ENCODE data around the gene PANK3.
"Not testable (repeated sequence)": the region's sequence is repeated elsewhere in the genome, so short reads cannot be mapped to it uniquely, and the experiment has no call there.

PANK3 gene

DNA sequence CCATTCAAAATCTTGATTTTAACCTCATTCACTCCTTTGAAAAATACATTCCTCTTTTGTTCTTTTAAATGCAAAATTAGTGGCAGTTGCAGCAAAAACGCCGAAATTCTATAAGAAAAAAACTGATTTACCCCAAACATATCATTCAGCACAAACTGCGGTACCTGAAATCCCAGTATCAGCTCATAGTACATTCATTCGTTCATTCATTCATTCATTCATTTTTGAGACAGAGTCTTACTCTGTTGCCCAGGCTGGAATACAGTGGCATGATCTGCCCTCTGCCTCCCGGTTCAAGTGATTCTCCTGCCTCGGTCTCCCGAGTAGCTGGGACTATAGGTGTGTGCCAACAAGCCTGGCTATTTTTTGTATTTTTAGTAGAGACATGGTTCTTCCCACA, 29.6 kb downstream of the PANK3 start:
- no peak overlapping the region for H3K4me3 ChIP-seq (ENCODE audit: low read length)
- no peak for TF ChIP-seq ZNF274 (IDR thresholded peaks at IDR 0.05; ENCODE audit: low read depth, low read length)

DNA sequence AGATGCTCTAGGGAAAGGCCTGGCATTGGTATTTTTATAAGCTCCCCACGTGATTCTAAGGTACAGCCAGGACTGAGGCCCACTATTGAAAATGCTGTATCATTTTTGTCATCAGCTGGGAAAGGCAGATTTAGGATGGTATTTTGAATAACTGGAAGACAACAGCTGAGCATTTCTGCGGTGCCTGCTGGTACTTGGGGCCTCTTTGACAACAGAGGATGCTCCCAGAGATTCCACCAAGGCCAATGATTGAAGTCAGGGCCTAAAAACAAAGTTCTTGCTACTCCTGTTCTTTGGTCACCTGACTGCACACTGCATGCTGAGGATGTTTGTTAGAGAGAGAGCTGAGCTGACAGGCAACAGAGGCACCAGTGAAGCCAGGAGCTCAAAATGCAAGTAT, 42.0 kb downstream of the PANK3 start:
- no peak for TF ChIP-seq ZNF274 (IDR thresholded peaks at IDR 0.05; ENCODE audit: low read depth, low read length)
- no peak overlapping the region for H3K4me3 ChIP-seq (ENCODE audit: low read length)

DNA sequence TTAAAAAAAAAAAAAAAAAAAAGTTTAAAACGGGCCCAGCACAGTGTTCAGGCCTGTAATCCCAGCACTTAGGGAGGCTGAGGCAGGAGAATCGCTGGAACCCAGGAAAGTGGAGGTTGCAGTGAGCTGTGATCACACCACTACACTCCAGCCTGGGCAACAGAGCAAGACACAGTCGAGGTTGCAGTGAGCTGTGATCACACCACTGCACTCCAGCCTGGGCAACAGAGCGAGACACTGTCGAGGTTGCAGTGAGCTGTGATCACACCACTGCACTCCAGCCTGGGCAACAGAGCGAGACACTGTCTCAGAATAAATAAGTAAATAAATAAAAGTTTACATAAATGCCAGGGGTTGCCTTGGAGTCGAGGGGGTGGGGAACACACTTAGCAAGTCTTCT, 44.8 kb downstream of the PANK3 start:
- not testable (repeated sequence) for H3K4me3 ChIP-seq (ENCODE audit: low read length)

DNA sequence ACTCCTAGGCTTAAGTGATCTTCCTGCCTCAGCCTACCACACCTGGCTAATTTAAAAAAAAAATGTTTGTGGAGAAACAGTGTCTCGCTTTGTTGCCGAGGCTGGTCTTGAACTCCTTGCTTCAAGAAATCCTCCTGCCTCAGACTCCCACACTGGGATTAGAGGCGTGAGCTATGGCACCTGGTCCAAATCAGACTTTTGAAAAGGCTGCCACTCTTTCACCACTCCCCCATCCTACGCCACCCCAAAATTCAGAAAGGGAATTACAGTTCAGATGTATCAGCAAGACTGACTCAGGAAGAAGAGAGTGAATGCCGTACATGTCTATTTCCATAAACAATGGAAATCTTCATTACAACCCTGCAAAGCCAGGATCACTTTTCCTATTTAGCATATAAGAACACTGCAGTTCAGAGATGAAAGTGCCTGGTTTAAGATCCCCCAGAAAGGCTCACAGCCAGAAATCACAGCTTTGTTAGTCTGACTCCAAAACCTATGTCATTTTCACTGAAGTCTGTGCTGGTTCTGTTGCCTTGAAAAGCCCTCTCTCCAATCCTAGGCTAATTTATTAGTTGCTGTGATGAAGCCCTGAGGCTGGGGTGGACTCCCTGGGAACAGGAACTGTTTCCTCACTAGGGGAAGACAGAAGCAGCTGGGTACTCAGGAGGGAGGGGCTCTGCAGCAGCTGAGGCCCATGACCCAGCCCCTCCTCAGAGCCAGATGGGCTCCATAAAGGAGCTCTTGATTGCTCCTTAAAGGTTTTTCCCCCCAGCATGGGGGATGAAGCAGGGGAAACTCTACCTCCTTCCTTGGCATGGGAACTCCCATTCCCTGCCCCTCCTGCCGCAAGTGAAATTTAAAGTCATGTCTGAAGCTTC, 46.9 kb downstream of the PANK3 start:
- no peak overlapping the region for H3K4me3 ChIP-seq (ENCODE audit: low read length)
- TF ChIP-seq ZNF274 (IDR thresholded peaks at IDR 0.05; ENCODE audit: low read depth, low read length): no peak

DNA sequence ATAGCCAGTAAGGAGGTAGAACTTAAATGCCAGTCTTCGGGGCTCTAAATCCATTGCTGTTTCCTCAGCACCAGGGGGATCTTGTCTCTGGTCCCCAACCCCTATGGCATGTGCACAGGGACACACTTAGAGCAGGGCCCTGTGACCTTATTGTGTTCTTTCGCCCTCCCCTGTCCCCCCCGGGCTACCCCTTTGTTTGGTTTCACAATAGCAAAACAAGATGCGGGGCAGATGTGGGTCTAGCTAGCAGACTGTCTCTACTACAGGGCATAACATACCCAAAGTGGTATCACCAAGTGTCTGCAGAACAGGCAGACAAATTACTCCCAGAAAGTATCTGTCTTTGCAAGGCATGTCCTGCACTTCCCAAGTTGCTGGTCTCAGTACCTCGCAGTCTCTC, 48.0 kb downstream of the PANK3 start:
- TF ChIP-seq ZNF274 (IDR thresholded peaks at IDR 0.05; ENCODE audit: low read depth, low read length): no peak

DNA sequence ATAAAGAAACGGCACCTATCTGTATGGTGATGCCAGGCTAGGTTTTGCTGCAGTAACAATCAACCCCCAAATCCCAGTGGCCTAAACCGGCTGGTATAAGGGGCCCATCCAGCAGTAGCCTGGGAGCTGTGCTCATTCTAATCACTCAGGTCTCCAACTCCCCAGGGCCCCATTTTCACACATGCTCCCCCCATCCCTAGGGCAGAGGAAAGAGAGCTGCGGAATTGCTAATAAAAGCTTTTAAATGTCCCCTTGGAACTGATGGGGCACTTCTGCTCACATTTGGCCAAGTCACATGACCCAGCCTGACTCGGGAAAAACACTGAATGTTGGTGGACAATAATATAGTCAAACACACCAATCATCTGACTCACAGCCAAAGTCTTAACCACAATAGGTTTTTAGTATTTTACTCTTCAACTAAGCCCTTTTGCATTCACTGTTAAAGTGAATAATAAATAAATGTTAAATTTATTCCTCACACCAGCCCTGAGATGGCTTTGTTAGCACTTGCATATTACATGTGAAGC, 48.5 kb downstream of the PANK3 start:
- TF ChIP-seq ZNF274 (IDR thresholded peaks at IDR 0.05; ENCODE audit: low read depth, low read length): no peak
- no peak overlapping the region for H3K4me3 ChIP-seq (ENCODE audit: low read length)

More for the DNA sequence above, 48.0 kb downstream of the PANK3 start:
- no peak overlapping the region for H3K4me3 ChIP-seq (ENCODE audit: low read length)

DNA sequence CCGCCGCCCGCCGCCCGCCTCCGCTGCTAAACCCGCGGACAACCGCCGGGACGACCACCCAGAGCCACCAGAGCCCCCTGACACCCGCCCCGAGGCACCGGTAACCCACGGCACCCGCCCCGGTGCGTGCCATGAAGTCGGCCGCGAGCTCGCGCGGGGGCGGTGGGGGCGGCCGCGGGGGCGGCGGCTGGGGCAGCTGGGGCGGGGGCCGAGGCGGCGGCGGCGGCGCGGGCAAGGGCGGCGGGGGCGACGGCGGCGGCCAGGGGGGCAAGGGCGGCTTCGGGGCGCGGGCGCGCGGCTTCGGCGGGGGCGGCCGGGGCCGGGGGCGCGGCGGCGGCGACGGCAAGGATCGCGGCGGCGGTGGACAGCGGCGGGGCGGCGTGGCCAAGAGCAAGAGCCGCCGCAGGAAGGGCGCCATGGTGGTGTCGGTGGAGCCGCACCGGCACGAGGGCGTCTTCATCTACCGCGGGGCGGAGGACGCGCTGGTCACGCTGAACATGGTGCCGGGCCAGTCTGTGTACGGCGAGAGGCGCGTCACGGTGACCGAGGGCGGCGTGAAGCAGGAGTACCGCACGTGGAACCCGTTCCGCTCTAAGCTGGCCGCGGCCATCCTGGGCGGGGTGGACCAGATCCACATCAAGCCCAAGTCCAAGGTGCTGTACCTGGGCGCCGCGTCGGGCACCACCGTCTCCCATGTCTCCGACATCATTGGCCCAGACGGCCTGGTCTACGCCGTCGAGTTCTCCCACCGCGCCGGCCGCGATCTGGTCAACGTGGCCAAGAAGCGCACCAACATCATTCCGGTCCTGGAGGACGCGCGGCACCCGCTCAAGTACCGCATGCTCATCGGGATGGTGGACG, 49.6 kb downstream of the PANK3 start:
- no peak overlapping the region for H3K4me3 ChIP-seq (ENCODE audit: low read length)
- TF ChIP-seq ZNF274 (IDR thresholded peaks at IDR 0.05; ENCODE audit: low read depth, low read length): no peak

DNA sequence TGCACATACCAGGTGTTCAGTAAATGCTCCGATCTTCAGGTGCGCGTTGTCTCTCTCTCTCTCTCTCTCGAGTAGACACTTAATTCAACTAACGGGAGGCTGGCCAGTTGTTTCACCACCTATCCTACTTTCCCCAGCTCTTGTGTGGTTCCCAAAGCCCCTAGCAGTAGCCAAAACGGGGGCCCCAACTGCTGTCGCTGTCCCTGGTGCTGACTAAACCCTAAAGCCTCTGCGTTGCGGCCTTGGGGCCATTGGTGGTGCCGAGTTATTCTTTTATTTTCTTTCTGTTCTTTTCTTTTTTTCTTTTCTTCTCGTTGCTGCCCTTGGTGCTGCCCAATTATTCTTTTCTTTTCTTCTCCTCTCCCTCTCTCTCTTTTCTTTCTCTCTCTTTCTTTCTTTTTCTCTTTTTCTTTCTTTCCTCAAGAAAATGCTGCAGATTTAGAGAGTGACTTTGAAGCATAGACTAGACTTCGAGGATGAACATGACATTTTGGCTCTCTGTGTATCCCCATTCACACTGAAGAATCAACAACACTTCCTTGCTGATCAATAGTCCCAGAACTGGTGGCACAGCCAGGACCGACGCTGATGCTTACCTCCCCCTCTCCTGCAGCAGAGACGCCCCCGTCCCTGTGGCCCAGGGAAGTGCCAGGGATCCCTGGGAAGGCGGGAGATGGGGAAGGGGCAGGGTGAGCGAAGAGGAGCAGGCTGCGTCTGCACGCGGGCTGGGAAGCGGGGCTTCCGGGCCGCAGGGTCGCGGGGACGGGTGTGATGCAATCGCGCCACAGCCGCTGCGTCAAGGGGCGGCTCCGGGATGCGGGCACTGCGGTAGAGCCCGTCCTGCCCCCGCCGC, 50.4 kb downstream of the PANK3 start, which contains the start of gene FBLL1:
TSS of gene FBLL1 (plus strand) at position 785 of the 853 bp plus-strand sequence. CDS start 200 bp downstream, outside the sequence.
- no peak for TF ChIP-seq ZNF274 (IDR thresholded peaks at IDR 0.05; ENCODE audit: low read depth, low read length)
- peak within 1 kb of the TSS; percentile 42; the same call in 1 of the 2 replicates for H3K4me3 ChIP-seq (ENCODE audit: low read length)

DNA sequence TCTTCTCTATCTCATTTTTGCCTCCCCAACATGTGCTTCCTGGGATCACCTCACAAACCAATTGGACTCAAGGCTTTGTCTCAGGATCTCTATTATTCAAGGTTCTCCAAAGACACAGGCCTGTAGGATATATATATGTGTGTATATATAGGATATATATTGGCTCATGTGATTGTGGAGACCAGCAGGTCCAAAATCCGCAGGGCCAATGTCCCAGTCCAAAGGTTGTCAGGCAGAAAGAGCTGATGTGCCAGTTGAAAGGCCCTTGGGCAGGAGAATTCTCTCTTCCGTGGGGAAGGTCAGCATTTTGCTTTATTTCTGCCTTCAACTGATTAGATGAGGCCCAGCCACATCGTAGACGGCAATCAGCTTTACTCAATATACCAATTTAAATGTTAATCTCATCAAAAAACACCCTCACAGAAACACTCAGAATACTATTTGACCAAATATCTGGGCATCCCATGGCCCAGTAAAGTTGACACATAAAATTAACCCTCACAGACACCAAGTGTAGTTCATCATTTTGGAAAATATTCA, 51.3 kb downstream of the PANK3 start:
- no peak overlapping the region for H3K4me3 ChIP-seq (ENCODE audit: low read length)
- no peak for TF ChIP-seq ZNF274 (IDR thresholded peaks at IDR 0.05; ENCODE audit: low read depth, low read length)

DNA sequence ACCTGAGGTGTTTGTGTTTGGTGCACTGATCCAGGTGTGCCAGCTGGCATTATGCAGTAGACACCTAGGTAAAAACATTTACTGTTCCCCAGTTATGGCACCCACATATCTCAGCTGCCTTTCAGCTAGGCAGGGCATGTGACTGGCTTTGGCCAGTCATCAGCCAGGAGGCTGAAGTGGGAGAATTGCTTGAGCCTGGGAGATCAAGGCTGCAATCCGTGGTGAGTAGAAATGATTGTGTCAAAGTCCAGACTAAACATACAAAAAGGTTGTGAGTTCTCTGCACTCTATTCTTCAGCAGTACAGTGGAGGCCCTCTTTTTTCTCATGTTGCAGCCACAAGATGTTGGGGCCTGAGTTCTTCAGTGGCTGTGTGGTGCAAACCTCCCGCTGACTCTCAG, 53.3 kb downstream of the PANK3 start:
- H3K4me3 ChIP-seq (ENCODE audit: low read length): no peak overlapping the region
- TF ChIP-seq ZNF274 (IDR thresholded peaks at IDR 0.05; ENCODE audit: low read depth, low read length): no peak

DNA sequence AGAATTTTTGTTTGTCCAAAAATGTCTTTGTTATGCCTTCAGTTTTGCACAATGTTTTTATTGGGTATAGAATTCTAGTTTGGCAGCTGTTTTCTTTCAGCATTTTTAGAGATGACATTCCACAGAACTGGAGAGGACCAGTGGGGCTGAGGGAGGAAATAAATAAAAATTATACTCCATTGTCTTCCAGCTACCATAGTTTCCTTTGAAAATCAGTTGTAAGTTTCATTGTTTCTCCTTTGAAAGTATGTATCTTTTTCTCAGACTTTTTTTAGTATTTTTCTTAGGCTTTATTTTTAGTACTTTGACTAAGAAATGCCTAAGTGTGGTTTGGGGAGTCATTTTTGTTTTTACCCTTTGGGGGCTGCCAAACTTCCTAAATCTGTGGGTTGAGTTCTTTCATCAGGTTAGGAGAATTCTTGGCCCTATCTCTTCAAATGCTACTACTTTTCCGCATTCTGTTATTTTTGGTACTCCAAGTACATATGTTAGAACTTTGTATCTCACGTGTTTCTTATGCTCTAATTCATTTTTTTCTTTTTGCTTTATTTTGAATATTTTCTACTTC, 65.2 kb downstream of the PANK3 start:
- TF ChIP-seq ZNF274 (IDR thresholded peaks at IDR 0.05; ENCODE audit: low read depth, low read length): no peak
- H3K4me3 ChIP-seq (ENCODE audit: low read length): no peak overlapping the region

DNA sequence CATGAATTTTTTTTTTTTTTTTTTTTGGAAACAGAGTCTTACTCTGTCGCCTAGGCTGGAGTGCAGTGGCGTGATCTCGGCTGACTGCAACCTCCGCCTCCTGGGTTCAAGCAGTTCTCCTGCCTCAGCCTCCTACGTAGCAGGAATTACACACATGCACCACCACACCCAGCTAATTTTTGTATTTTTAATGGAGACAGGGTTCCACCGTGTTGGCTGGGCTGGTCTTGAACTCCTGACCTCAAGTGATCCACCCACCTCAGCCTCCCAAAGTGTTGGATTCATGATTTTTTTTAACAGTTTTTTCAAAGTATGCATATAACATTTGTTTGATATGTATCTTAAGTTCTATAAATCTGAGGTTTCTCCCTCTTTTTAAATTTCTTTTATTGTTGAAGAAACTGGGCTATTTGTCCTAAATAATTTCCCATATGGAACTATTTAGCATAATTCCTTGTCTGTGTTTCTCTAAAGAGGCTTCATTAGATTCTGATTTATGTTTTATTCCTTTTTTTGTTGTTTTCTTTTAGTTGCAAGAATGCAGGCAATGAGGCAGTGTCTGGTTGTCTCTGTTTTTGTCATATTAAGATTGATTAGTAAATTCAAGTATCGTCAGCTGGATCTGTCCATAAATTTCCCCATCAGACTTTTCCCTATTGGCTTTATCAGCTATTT, 76.5 kb downstream of the PANK3 start:
- H3K4me3 ChIP-seq (ENCODE audit: low read length): no peak overlapping the region
- no peak for TF ChIP-seq ZNF274 (IDR thresholded peaks at IDR 0.05; ENCODE audit: low read depth, low read length)

Measured in GM08714 (cell line).